Stimulated activated CD4-positive, alpha-beta T cell treated with anti-CD3 and anti-CD28 coated beads, Interleukin-15, amount 100 ng/mL, for 48 hours (primary cell): ENCODE results near the gene SEMA4B.
"Not testable (repeated sequence)": the region's sequence is repeated elsewhere in the genome, so short reads cannot be mapped to it uniquely, and the experiment has no call there.

Experiments used
- DNase-seq, 2 donors: peaks; one replicate each; pipeline ENCODE4 v3.0.0-alpha.2; 2020; ENCODE audit warnings: low read depth in 2 of 2

Gene SEMA4B

GRCh38 chr15:90261811-90262210 is 60.7 kb downstream of the SEMA4B start:
- DNase-seq, result no peak

GRCh38 chr15:90262426-90262825 is 61.3 kb downstream of the SEMA4B start:
- DNase-seq, result no peak

- DNase-seq, result peak; percentile 14 to 24
These were observed 63.5 kb downstream of the SEMA4B start for GRCh38 chr15:90264671-90265070.

- DNase-seq, result peak; percentile 85 to 88
These were observed 64.3 kb downstream of the SEMA4B start, which contains the start of gene NGRN for GRCh38 chr15:90265271-90266060. Gene NGRN, plus strand, starts transcription at chr15:90265672. Its CDS starts 41 bp downstream, at chr15:90265713.

DNA sequence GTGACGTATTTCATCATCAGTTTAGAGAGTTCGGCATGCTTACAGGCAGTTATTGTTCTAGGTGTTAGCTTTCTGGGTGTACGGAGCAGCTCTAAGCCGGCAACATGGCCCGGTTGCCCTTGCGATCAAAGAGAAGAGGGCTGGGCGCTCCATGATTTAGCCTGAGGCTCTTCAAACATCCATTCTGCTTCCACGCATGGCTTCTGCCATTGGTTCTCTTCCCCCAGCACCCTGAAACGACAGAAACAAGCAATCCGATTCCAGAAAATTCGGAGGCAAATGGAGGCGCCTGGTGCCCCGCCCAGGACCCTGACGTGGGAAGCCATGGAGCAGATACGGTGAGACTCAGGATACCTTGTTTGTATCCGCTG is 64.9 kb downstream of the SEMA4B start:
- peak; percentile 21 for DNase-seq

DNA sequence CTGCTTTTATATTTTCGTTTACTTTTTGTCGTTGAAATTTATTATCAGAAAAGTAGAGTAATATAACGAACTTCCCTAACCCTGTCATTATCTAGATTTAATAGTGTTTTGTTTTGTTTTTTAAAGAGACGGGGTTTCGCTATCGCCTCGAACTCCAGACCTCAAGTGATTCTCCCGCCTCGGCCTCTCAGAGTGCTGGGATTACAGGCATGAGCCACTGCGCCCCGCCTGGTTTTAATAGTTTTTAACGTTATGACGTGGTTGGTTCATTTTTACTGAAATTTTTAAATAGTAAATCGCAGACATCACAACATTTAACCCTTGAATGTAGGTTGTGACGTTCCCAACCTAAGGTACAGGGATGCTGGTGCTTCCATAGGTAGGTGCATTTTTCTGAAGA is 65.4 kb downstream of the SEMA4B start:
- DNase-seq, result no peak

DNA sequence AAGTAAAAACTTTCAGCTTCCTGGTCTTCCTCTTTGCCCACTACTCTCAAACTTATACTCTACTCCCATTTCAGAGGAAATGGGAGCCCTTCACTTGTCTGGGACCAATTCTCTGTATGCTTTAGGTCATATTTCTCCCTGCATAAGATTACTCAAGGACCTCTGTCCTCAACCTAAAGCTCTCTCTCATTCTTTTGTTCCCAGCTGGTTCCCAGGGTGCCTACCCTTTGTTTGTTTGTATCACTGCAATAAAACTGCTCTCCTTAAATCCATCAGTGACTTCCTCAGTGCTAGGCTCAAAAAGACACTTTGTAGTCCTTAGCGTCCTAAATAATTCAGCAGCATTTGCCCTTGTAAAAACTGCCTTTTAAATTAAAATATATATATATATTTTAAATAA is 67.3 kb downstream of the SEMA4B start:
- DNase-seq, result no peak

GRCh38 chr15:90270502-90271150 is 69.5 kb downstream of the SEMA4B start:
- no peak for DNase-seq

- no peak for DNase-seq
These were observed 70.5 kb downstream of the SEMA4B start for GRCh38 chr15:90271459-90272166.

DNA sequence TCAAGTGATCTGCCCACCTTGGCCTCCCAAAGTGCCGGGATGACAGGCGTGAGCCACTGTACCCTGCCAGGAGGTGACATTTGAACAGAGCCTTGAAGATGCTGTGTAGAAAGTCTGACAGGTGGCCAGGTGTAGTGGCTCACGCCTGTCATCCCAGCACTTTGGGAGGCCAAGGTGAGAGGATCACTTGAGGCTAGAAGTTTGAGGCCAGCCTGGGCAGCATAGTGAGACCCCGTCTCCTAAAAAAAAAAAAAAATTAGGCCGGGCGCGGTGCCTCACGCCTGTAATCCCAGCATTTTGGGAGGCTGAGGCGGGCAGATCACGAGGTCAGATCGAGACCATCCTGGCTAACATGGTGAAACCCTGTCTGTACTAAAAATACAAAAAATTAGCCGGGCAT is 77.3 kb downstream of the SEMA4B start:
- DNase-seq, result not testable (repeated sequence)
